AG04449 (cell line): ENCODE measurements around the gene HSPB8.

Source experiments
- CTCF ChIA-PET: fragments of 350-600 bp; formaldehyde crosslinking; extraction: SDS; loops from one replicate; lab custom pipeline; 2021; ENCODE audit warnings: antibody characterized with exemption; lab: Yijun Ruan, JAX
- POLR2A ChIA-PET: fragments of 400-600, 350-600 bp; formaldehyde crosslinking; extraction: SDS; loops from one replicate; lab custom pipeline; 2020; ENCODE audit warnings: antibody characterized with exemption, inconsistent platforms; lab: Yijun Ruan, JAX
- DNase-seq: peaks from one replicate; pipeline ENCODE4 v3.0.0-alpha.2; 2010; ENCODE audit warnings: low read depth, low spot score
- H3K4me3 ChIP-seq: 2 replicates; pipeline ENCODE4 v1.5.1; 2011; ENCODE audit warnings: low read depth, mild to moderate bottlenecking, control low read depth, low read length
- CTCF ChIP-seq: IDR thresholded peaks from one replicate; pipeline ENCODE4 v1.5.1; 2011; ENCODE audit warnings: mild to moderate bottlenecking, moderate library complexity, low read length, control low read depth, inconsistent platforms; ENCODE audit not compliant: insufficient read depth; ENCODE audit errors: missing control alignments

The HSPB8 gene

GRCh38 chr12:119181202-119181601 is 2.5 kb downstream of the HSPB8 start:
- ChIA-PET POLR2A (interaction anchor here (0.5 to 0.7 kb wide), 2 partner anchors 239 to 1005 kb away, joined by 3 read pairs; no protein-coding TSS in a partner anchor), CTCF (interaction anchor here (0.6 kb wide), 1 partner anchor 365 kb away, joined by 3 read pairs; no protein-coding TSS in a partner anchor)
- TF ChIP-seq CTCF, result no peak
- no peak for DNase-seq
- H3K4me3 ChIP-seq, result peak overlapping the region; percentile 53

GRCh38 chr12:119181944-119182343 is 3.2 kb downstream of the HSPB8 start:
- CTCF ChIA-PET, result interaction anchor here (0.6 kb wide), 1 partner anchor 364 kb away, joined by 3 read pairs; no protein-coding TSS in a partner anchor
- POLR2A ChIA-PET, result interaction anchor here (0.5 kb wide), 1 partner anchor 1005 kb away, joined by 3 read pairs; no protein-coding TSS in a partner anchor
- TF ChIP-seq CTCF, result no peak
- DNase-seq, result no peak
- H3K4me3 ChIP-seq, result peak overlapping the region; percentile 53

GRCh38 chr12:119182701-119183493 is 4.2 kb downstream of the HSPB8 start:
- POLR2A ChIA-PET, result no interaction called here
- DNase-seq, result no peak
- CTCF ChIA-PET, result no interaction called here
- no peak overlapping the region for H3K4me3 ChIP-seq
- TF ChIP-seq CTCF, result no peak

- TF ChIP-seq CTCF, result no peak
- ChIA-PET POLR2A (no interaction called here), CTCF (no interaction called here)
- no peak for DNase-seq
- no peak overlapping the region for H3K4me3 ChIP-seq
These were observed 5.4 kb downstream of the HSPB8 start for GRCh38 chr12:119183942-119184695.

- no peak for DNase-seq
- TF ChIP-seq CTCF, result no peak
- H3K4me3 ChIP-seq, result no peak overlapping the region
- CTCF ChIA-PET, result no interaction called here
- POLR2A ChIA-PET, result no interaction called here
These were observed 16.5 kb downstream of the HSPB8 start for GRCh38 chr12:119195256-119195655.

- ChIA-PET CTCF (no interaction called here), POLR2A (no interaction called here)
- no peak for DNase-seq
- no peak for TF ChIP-seq CTCF
- no peak overlapping the region for H3K4me3 ChIP-seq
These were observed 19.7 kb downstream of the HSPB8 start for GRCh38 chr12:119198440-119198839.
